ENCODE measurements around the gene GALNT14.

DNA sequence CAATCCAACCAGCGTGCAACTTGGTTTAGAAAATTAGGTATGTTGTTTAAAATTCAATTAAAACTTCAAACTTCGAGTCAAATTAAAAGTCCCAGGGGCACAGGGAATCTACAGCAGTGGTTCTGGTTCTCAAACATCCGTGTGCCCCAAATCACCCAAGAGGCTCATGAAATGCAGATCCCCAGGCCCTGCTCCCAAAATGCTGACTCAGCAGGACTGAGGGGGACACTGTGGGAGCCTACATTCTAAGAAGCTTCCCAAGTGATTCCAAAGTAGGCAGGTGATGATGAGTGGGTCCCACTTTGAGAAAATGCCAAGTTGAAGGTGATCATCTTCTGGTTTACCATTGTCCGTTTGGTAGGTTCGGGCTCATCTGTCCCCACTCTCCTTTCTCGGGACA, 82.3 kb downstream of the GALNT14 start:
- TF ChIP-seq, protein P1, sequence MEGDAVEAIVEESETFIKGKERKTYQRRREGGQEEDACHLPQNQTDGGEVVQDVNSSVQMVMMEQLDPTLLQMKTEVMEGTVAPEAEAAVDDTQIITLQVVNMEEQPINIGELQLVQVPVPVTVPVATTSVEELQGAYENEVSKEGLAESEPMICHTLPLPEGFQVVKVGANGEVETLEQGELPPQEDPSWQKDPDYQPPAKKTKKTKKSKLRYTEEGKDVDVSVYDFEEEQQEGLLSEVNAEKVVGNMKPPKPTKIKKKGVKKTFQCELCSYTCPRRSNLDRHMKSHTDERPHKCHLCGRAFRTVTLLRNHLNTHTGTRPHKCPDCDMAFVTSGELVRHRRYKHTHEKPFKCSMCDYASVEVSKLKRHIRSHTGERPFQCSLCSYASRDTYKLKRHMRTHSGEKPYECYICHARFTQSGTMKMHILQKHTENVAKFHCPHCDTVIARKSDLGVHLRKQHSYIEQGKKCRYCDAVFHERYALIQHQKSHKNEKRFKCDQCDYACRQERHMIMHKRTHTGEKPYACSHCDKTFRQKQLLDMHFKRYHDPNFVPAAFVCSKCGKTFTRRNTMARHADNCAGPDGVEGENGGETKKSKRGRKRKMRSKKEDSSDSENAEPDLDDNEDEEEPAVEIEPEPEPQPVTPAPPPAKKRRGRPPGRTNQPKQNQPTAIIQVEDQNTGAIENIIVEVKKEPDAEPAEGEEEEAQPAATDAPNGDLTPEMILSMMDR (IDR thresholded peaks at IDR 0.05; ENCODE audit: borderline replicate concordance, extremely low read depth, low read length, poor library complexity, severe bottlenecking): no peak
- no peak for TF ChIP-seq EZH2 (IDR thresholded peaks at IDR 0.05; ENCODE audit: borderline replicate concordance, low read depth, low read length, severe bottlenecking)
